Fibroblast of lung (primary cell): Measurements from ENCODE around the gene PPP5C.

Experiments
- EZH2 ChIP-seq: IDR thresholded peaks from 2 replicates; pipeline ENCODE4 v1.5.1; 2012; ENCODE audit warnings: low read length, control low read depth, mild to moderate bottlenecking; ENCODE audit errors: missing control alignments
- TF ChIP-seq, protein P1 (sequence below), 2 donors: IDR thresholded peaks in 1 of 2; conservative IDR thresholded peaks in 1 of 2; 1 replicate in 1 of 2; 2 replicates in 1 of 2; pipeline ENCODE4 v1.5.1; 2011 to 2012; ENCODE audit warnings: low read length in 2 of 2, control low read depth in 1 of 2, inconsistent platforms in 1 of 2, low read depth in 1 of 2, mild to moderate bottlenecking in 1 of 2

- TF ChIP-seq, protein P1, sequence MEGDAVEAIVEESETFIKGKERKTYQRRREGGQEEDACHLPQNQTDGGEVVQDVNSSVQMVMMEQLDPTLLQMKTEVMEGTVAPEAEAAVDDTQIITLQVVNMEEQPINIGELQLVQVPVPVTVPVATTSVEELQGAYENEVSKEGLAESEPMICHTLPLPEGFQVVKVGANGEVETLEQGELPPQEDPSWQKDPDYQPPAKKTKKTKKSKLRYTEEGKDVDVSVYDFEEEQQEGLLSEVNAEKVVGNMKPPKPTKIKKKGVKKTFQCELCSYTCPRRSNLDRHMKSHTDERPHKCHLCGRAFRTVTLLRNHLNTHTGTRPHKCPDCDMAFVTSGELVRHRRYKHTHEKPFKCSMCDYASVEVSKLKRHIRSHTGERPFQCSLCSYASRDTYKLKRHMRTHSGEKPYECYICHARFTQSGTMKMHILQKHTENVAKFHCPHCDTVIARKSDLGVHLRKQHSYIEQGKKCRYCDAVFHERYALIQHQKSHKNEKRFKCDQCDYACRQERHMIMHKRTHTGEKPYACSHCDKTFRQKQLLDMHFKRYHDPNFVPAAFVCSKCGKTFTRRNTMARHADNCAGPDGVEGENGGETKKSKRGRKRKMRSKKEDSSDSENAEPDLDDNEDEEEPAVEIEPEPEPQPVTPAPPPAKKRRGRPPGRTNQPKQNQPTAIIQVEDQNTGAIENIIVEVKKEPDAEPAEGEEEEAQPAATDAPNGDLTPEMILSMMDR (conservative IDR thresholded peaks at IDR 0.05 in 1 of 2, IDR thresholded peaks at IDR 0.05 in 1 of 2; ENCODE audit: low read depth in 1 of 2, low read length in 2 of 2), result no peak
- no peak for TF ChIP-seq EZH2
Observed at GRCh38 chr19:46340051-46340659, 6.7 kb upstream of the PPP5C start.
